ENCODE measurements around the gene HECTD2. TPM values are rescaled to one million over a fixed set of nuclear protein-coding genes. Genes with fewer than 3 reads are reported as not detected.

The HECTD2 gene
- total RNA-seq, 1 experiment from 2014 or later = 2.0 TPM

DNA sequence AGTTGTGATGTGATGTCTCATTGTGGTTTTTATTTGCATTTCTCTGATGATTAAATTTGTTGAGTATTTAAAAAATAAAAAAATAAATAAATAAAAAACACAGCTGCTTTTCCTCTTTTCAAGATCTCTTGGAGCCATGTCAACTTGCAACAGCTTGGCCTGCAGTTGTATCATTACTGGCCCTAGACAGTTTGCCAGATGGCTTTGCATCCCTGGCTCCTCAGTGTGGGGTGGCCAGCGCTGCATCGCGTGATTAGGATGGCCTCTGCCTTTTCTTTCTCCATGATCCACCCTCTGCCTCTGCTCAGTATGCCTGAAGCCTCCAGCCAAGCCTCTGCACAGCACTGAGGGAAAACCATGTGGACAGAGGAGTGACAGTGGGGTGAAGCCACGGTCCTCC, 126.0 kb downstream of the HECTD2 start:
- no TSS peak for BruUV-seq (replicated peaks)
- H3K4me3 ChIP-seq (ENCODE audit: low read depth, low read length) = no peak overlapping the region
- intact Hi-C loops (cut with micrococcal nuclease; ENCODE audit: unreplicated experiment) = no loop called here
- no peaks in the 10 kb centered on the region for H3K36me3 ChIP-seq (ENCODE audit: control insufficient read depth, insufficient read depth, low read length)
- H3K4me1 ChIP-seq = no peaks in the 10 kb centered on the region
- DNase-seq = no peak
- Mint-ChIP-seq H3K4me3 (ENCODE audit: unreplicated experiment) (no peak overlapping the region), H3K9me3 (ENCODE audit: unreplicated experiment) (no peaks in the 10 kb centered on the region), H3K27me3 (ENCODE audit: insufficient read depth, unreplicated experiment) (peaks cover 5% of the 10 kb centered on the region), H3K4me1 (ENCODE audit: low read depth, unreplicated experiment) (no peaks in the 10 kb centered on the region), H3K27ac (ENCODE audit: unreplicated experiment) (no peak overlapping the region), H3K36me3 (ENCODE audit: insufficient read depth, unreplicated experiment) (no peaks in the 10 kb centered on the region)
- CTCF ChIA-PET = no interaction called here
- H3K27me3 ChIP-seq (replicated peaks; ENCODE audit: control insufficient read depth, insufficient read depth, low read length) = no peaks in the 10 kb centered on the region; the same call in 1 of the 2 replicates
- TF ChIP-seq, protein P1, sequence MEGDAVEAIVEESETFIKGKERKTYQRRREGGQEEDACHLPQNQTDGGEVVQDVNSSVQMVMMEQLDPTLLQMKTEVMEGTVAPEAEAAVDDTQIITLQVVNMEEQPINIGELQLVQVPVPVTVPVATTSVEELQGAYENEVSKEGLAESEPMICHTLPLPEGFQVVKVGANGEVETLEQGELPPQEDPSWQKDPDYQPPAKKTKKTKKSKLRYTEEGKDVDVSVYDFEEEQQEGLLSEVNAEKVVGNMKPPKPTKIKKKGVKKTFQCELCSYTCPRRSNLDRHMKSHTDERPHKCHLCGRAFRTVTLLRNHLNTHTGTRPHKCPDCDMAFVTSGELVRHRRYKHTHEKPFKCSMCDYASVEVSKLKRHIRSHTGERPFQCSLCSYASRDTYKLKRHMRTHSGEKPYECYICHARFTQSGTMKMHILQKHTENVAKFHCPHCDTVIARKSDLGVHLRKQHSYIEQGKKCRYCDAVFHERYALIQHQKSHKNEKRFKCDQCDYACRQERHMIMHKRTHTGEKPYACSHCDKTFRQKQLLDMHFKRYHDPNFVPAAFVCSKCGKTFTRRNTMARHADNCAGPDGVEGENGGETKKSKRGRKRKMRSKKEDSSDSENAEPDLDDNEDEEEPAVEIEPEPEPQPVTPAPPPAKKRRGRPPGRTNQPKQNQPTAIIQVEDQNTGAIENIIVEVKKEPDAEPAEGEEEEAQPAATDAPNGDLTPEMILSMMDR (IDR thresholded peaks at IDR 0.05; ENCODE audit: insufficient read depth in 1 of 2, low read depth in 1 of 2, low read length in 1 of 2, severe bottlenecking in 1 of 2, unreplicated experiment in 1 of 2) = no peak
- POLR2A ChIA-PET = no interaction called here
- H3K9me3 ChIP-seq = no peaks in the 10 kb centered on the region

DNA sequence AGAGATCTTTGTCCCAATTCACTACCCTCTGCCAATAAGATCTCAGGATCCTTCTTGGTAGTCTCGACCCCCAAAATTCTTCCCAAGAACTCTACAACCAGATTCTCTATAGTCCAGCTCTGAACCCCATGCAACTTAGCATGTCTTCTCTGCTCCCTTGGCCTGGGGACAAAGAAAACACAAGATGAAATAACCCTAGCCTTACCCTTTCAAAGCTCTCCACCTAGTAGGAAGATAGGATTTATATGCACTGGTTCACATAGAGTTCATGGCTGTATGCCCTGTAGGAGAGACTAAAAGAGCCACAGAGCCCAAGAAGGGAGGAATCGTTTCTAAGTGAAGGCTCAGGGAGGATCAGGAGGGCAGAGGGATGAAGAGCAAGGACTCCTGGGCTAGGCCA, 126.6 kb downstream of the HECTD2 start:
- Histone ChIP-seq H3K4me1 (no peaks in the 10 kb centered on the region), H3K9me3 (no peaks in the 10 kb centered on the region), H3K4me3 (ENCODE audit: low read depth, low read length) (no peak overlapping the region), H3K27me3 (replicated peaks; ENCODE audit: control insufficient read depth, insufficient read depth, low read length) (no peaks in the 10 kb centered on the region; the same call in 1 of the 2 replicates), H3K36me3 (ENCODE audit: control insufficient read depth, insufficient read depth, low read length) (no peaks in the 10 kb centered on the region)
- peaks cover 3% of the 10 kb centered on the region for H3K27me3 Mint-ChIP-seq (ENCODE audit: insufficient read depth, unreplicated experiment)
- no peak overlapping the region for H3K27ac Mint-ChIP-seq (ENCODE audit: unreplicated experiment)
- DNase-seq = no peak
- CTCF ChIA-PET = no interaction called here
- POLR2A ChIA-PET = no interaction called here
- intact Hi-C loops (cut with micrococcal nuclease; ENCODE audit: unreplicated experiment) = no loop called here
- TF ChIP-seq, protein P1 (IDR thresholded peaks at IDR 0.05; ENCODE audit: insufficient read depth in 1 of 2, low read depth in 1 of 2, low read length in 1 of 2, severe bottlenecking in 1 of 2, unreplicated experiment in 1 of 2) = no peak
- no peak overlapping the region for H3K4me3 Mint-ChIP-seq (ENCODE audit: unreplicated experiment)
- H3K36me3 Mint-ChIP-seq (ENCODE audit: insufficient read depth, unreplicated experiment) = no peaks in the 10 kb centered on the region
- BruUV-seq (replicated peaks) = no TSS peak
- no peaks in the 10 kb centered on the region for H3K9me3 Mint-ChIP-seq (ENCODE audit: unreplicated experiment)
- H3K4me1 Mint-ChIP-seq (ENCODE audit: low read depth, unreplicated experiment) = no peaks in the 10 kb centered on the region

DNA sequence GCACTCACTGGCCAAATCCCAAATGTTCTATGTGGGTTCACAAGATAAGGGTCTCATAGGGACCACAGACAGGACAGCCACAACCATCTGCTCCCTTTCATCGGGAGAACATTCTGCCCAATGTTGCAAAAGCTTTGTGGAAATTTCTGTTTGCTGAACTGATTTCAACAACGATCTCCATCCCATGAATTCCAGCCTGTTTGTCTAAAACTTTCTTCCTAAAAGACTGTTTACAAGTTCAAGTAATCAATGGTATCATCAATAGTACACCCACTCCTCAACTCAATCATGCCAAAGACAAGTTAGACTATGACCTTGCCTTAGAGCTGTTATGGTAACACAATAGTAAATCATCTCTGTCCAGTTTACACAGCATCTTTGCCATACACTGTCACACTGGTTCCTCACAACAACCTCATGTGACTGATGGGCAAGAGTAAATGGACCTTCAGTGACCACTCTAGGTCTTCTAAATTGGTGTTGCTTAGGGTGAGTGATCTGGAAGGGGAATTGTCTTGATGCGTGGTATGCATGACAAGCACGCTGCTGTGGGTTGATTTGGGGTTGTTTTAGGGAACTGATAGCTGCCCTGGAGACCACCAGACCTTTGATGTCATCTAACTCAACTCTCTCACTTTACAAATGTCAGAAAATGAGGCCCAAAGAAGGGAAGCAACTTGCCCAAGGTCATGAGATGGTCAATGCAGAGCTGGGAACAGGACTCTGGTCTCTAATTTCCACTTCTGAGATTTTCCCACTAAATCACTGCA, 127.7 kb downstream of the HECTD2 start:
- Histone ChIP-seq H3K36me3 (ENCODE audit: control insufficient read depth, insufficient read depth, low read length) (no peaks in the 10 kb centered on the region), H3K4me3 (ENCODE audit: low read depth, low read length) (no peak overlapping the region), H3K4me1 (no peaks in the 10 kb centered on the region), H3K27me3 (replicated peaks; ENCODE audit: control insufficient read depth, insufficient read depth, low read length) (no peaks in the 10 kb centered on the region; the same call in 1 of the 2 replicates), H3K9me3 (no peaks in the 10 kb centered on the region)
- intact Hi-C loops (cut with micrococcal nuclease; ENCODE audit: unreplicated experiment) = no loop called here
- Mint-ChIP-seq H3K4me1 (ENCODE audit: low read depth, unreplicated experiment) (no peaks in the 10 kb centered on the region), H3K9me3 (ENCODE audit: unreplicated experiment) (no peaks in the 10 kb centered on the region), H3K4me3 (ENCODE audit: unreplicated experiment) (no peak overlapping the region), H3K27ac (ENCODE audit: unreplicated experiment) (no peak overlapping the region), H3K27me3 (ENCODE audit: insufficient read depth, unreplicated experiment) (peaks cover 6% of the 10 kb centered on the region), H3K36me3 (ENCODE audit: insufficient read depth, unreplicated experiment) (no peaks in the 10 kb centered on the region)
- TF ChIP-seq, protein P1 (IDR thresholded peaks at IDR 0.05; ENCODE audit: insufficient read depth in 1 of 2, low read depth in 1 of 2, low read length in 1 of 2, severe bottlenecking in 1 of 2, unreplicated experiment in 1 of 2) = no peak
- no TSS peak for BruUV-seq (replicated peaks)
- no peak for DNase-seq
- CTCF ChIA-PET = no interaction called here
- POLR2A ChIA-PET = no interaction called here

Measured in Caco-2 (cell line).